ENCODE results near the gene DAP.

DAP gene

DNA sequence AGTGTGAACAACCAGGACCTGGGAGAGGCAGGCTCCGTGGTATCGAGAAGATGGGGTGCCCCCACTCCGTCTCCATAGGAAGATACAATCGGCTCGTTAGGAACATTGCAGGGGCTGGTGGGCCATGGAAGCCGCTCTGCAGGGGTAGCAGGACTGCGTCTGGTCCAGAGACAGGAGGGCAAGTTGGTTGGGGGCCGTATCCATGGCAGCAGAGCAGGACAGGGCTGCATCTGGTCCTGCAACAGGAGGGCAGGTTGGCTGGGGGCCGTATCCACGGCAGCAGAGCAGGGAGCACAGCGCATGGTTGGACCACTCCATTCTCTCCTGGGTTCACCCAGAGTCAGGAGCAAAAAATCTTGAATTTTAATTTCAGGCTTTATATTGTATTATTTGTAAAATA is 99.0 kb downstream of the DAP start:
- no peak overlapping the region for H3K4me3 ChIP-seq (ENCODE audit: low read depth, low read length)
- TF ChIP-seq, protein P1, sequence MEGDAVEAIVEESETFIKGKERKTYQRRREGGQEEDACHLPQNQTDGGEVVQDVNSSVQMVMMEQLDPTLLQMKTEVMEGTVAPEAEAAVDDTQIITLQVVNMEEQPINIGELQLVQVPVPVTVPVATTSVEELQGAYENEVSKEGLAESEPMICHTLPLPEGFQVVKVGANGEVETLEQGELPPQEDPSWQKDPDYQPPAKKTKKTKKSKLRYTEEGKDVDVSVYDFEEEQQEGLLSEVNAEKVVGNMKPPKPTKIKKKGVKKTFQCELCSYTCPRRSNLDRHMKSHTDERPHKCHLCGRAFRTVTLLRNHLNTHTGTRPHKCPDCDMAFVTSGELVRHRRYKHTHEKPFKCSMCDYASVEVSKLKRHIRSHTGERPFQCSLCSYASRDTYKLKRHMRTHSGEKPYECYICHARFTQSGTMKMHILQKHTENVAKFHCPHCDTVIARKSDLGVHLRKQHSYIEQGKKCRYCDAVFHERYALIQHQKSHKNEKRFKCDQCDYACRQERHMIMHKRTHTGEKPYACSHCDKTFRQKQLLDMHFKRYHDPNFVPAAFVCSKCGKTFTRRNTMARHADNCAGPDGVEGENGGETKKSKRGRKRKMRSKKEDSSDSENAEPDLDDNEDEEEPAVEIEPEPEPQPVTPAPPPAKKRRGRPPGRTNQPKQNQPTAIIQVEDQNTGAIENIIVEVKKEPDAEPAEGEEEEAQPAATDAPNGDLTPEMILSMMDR (IDR thresholded peaks at IDR 0.05; ENCODE audit: insufficient read depth, low read depth, low read length, missing control alignments) = no peak
- no peak for DNase-seq (ENCODE audit: low read depth)

DNA sequence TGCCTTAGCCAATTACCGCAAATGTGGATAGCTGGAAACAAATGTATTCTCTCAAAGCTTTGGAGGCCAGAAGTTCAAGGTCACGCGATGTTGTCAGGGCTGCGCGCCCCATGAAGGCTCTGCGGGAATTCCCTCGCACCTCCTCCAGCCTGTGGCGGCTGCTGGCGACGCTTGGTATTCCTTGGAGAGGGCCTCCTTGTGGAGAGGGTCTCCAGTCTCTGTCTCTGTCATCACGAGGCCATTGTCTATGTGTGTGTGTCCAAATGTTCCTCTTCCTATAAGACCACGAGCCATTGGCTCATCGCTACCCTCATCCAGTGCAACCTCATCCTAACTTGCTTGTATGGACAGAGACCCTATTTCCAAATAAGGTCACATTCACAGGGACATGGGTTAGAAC is 99.6 kb downstream of the DAP start:
- TF ChIP-seq, protein P1 (IDR thresholded peaks at IDR 0.05; ENCODE audit: insufficient read depth, low read depth, low read length, missing control alignments) = no peak
- no peak for DNase-seq (ENCODE audit: low read depth)
- no peak overlapping the region for H3K4me3 ChIP-seq (ENCODE audit: low read depth, low read length)

DNA sequence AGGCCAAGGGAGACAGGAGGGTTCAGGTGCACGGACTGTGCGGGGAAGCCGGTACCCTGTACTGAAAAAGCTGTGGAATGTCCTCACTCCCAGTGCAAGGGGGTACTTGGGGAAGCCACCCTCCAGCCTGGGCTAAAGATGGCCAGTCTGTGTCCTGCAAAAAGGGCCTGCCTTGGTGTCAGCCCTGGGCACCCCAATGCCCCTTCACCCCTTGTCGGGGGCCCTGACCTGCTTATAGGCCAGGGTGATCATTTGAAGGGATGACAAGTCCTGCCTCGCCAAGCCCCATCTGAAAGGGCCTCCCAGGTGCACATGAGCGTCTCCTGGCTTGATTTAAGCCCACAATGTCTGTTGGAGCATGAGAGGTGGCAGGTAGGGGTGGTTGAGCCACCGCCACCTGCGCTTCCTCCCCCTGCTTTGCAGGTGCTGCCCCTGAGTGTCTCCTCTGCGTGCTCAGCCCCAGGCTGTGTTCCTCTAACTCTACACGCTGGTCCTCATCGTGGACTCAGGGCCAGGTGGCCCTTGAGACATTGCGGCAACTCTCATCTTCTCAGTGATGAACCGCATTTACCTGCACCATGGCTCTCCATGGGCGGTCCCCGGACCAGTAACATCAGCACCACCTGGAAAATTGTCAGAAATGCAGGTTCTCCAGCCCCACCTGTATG is 100.2 kb downstream of the DAP start:
- H3K4me3 ChIP-seq (ENCODE audit: low read depth, low read length) = no peak overlapping the region
- TF ChIP-seq, protein P1 (IDR thresholded peaks at IDR 0.05; ENCODE audit: insufficient read depth, low read depth, low read length, missing control alignments) = no peak
- DNase-seq (ENCODE audit: low read depth) = no peak

DNA sequence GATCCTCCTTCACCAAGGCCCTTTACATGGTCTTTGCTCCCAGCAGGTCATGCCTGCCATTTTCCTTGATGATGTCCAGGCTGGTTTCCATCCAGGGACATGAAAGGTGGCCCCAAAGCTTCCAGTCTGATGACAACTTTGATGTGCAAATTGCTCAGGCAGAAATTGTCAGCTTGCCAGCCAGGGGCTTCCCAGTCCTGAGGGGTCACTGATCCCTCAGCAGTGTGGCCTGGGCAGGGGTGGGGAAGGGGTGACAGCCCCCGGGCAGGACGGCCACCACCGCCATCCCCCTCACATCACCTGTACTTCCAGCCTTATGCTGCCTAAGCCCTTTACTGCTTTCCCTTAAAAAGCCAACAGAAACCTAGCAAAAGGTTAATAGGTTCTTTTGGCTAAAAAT is 100.9 kb downstream of the DAP start:
- no peak overlapping the region for H3K4me3 ChIP-seq (ENCODE audit: low read depth, low read length)
- TF ChIP-seq, protein P1 (IDR thresholded peaks at IDR 0.05; ENCODE audit: insufficient read depth, low read depth, low read length, missing control alignments) = no peak
- no peak for DNase-seq (ENCODE audit: low read depth)

DNA sequence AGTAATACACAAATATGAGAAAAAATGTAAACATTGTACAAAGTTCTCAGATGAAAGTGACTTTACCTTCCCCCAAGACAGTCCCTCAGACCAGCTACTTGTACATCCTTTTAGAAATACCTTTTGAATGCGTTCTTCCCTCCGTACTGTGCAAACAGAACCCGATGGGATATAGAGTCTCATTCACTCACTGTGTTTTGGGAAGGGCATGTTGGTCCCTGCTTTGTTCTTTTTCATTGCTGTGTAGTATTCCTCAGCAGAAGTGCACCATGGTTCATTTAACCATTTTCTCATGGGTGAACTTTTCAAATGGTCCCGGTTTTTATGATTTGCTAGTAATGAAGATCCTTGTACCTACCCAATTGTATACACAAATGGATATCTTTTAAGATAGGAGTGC is 102.8 kb downstream of the DAP start:
- H3K4me3 ChIP-seq (ENCODE audit: low read depth, low read length) = no peak overlapping the region
- TF ChIP-seq, protein P1 (IDR thresholded peaks at IDR 0.05; ENCODE audit: insufficient read depth, low read depth, low read length, missing control alignments) = no peak
- DNase-seq (ENCODE audit: low read depth) = no peak

DNA sequence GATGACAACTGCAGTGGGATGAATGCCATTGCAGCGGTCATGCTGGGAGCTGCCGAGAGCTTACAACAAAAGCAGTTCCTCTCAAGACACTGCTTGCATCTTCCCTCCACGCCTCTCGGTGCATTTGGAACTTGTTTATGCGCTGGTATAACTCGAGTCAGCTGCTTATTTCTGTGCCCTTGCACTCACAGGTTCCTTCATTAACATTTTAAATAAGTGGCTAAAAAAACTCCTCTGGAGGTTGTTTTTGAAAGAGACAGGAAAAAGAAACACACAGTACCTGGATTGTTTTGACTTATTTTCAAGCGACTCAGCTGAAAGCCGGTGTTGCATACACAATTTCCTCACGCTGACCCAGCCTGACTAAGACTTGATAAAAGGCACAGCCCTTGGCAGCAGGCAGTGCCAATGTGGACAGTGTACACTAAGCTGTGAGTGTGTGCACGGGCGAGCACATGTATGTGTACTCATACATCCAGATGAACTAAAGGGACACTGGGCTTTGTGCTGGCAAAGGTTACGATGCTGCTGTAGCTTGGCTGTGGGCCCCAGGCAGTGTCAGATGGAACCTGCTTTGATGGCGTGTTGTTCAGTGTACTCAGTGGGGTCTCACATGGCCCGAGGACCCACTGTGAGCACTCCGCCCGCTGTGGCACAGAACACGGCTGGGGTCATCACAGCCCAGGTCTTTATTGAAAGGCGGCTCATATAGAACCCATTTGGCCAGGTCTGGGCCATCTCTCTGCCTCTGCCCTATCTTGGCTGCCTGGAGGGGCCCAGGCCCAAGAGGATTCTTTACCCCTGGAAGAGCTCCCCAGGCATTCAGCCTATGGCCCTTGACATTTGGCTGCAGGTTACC is 104.8 kb downstream of the DAP start:
- DNase-seq (ENCODE audit: low read depth) = no peak
- TF ChIP-seq, protein P1 (IDR thresholded peaks at IDR 0.05; ENCODE audit: insufficient read depth, low read depth, low read length, missing control alignments) = no peak
- no peak overlapping the region for H3K4me3 ChIP-seq (ENCODE audit: low read depth, low read length)

Data from GM12865 (cell line).